Endothelial cell of umbilical vein (primary cell): ENCODE data around the gene ZFYVE9. TPM values are rescaled to one million over a fixed set of nuclear protein-coding genes. Genes with fewer than 3 reads are reported as not detected.

Experiments used
- BruUV-seq: library from RNA; stranded (reverse); fragments of 400-500 nt; replicated peaks from 2 replicates; lab custom pipeline; 2021; lab: Mats Ljungman, UMichigan
- CTCF ChIA-PET: fragments of 300-600, 350-600 bp; sonication (Branson Sonifier 250); formaldehyde crosslinking; loops from one replicate; lab custom pipeline; 2021; ENCODE audit warnings: antibody characterized with exemption, inconsistent platforms; lab: Charles Lee
- POLR2A ChIA-PET: fragments of 300-600, 350-600 bp; sonication (Branson Sonifier 250); formaldehyde crosslinking; loops from one replicate; lab custom pipeline; 2021; ENCODE audit warnings: antibody characterized with exemption, inconsistent platforms; lab: Charles Lee
- DNase-seq: peaks from one replicate; pipeline ENCODE4 v3.0.0-alpha.2; 2011; ENCODE audit warnings: low read depth, low spot score
- FAIRE-seq: peaks from 2 replicates; lab custom pipeline; 2011; peaks lifted over from hg19 to GRCh38; lab: Jason Lieb, UNC
- H2AFZ ChIP-seq: 2 replicates; pipeline ENCODE4 v1.6.0; 2012; ENCODE audit warnings: low read depth, low read length, control low read depth, inconsistent platforms
- H3K27ac ChIP-seq: 2 replicates; pipeline ENCODE4 v1.5.1; 2011; ENCODE audit warnings: low read depth, mild to moderate bottlenecking, control low read depth, low read length, moderate library complexity; ENCODE audit not compliant: insufficient read depth
- H3K27me3 ChIP-seq, 2 experiments: 2 replicates each; pipeline versions ENCODE4 v1.6.0 to v1.6.1; 2011; ENCODE audit warnings: low read length in 2 of 2, mixed read lengths in 1 of 2; ENCODE audit not compliant: control insufficient read depth in 2 of 2, insufficient read depth in 2 of 2
- H3K36me3 ChIP-seq, 2 experiments: 2 replicates in 1 of 2; 3 replicates in 1 of 2; pipeline ENCODE4 v1.5.1; 2011; ENCODE audit warnings: low read length in 2 of 2, mild to moderate bottlenecking in 1 of 2, moderate library complexity in 1 of 2; ENCODE audit not compliant: control insufficient read depth in 2 of 2, insufficient read depth in 2 of 2; ENCODE audit errors: extremely low read depth in 1 of 2
- H3K4me1 ChIP-seq: 3 replicates; pipeline ENCODE4 v1.5.1; 2011; ENCODE audit warnings: mild to moderate bottlenecking, low read length; ENCODE audit not compliant: control insufficient read depth, insufficient read depth; ENCODE audit errors: extremely low read depth
- H3K4me2 ChIP-seq: 2 replicates; pipeline ENCODE4 v1.6.1; 2011; ENCODE audit warnings: low read length, control low read depth, mixed read lengths; ENCODE audit not compliant: insufficient read depth
- H3K4me3 ChIP-seq, 3 experiments: fragments of 200-600 bp in 1 of 3; sonication (generic), shearing (Covaris generic) in 1 of 3; replicated peaks in 1 of 3; 2 replicates each; pipeline ENCODE4 v1.5.1; 2011 to 2016; ENCODE audit warnings: control low read depth in 3 of 3, low read length in 3 of 3, mild to moderate bottlenecking in 2 of 3, inconsistent platforms in 1 of 3, low read depth in 1 of 3, moderate library complexity in 1 of 3; ENCODE audit not compliant: insufficient read depth in 1 of 3
- H3K79me2 ChIP-seq: 2 replicates; pipeline ENCODE4 v1.6.0; 2012; ENCODE audit warnings: low read length, inconsistent platforms; ENCODE audit not compliant: control insufficient read depth, insufficient read depth
- H3K9ac ChIP-seq: replicated peaks from 2 replicates; pipeline ENCODE3; 2011; ENCODE audit warnings: low read length, control low read depth; ENCODE audit not compliant: insufficient read depth; ENCODE audit errors: extremely low read depth
- H3K9me1 ChIP-seq: replicated peaks from 3 replicates; pipeline ENCODE4 v1.6.0; 2011; ENCODE audit warnings: mild to moderate bottlenecking, low read length; ENCODE audit not compliant: control insufficient read depth, insufficient read depth; ENCODE audit errors: extremely low read depth
- H3K9me3 ChIP-seq: replicated peaks from 2 replicates; pipeline ENCODE4 v1.5.1; 2012; ENCODE audit warnings: low read length, inconsistent platforms; ENCODE audit not compliant: control insufficient read depth, insufficient read depth
- H4K20me1 ChIP-seq: replicated peaks from 2 replicates; pipeline ENCODE3; 2011; ENCODE audit warnings: mild to moderate bottlenecking, low read length; ENCODE audit not compliant: control insufficient read depth, insufficient read depth; ENCODE audit errors: extremely low read depth
- CTCF ChIP-seq, 2 donors: IDR thresholded peaks; 1 replicate in 1 of 2; 2 replicates in 1 of 2; pipeline ENCODE4 v1.5.1; 2011; ENCODE audit warnings: low read length in 2 of 2, mild to moderate bottlenecking in 2 of 2, moderate library complexity in 2 of 2, control low read depth in 1 of 2, inconsistent platforms in 1 of 2, low read depth in 1 of 2; ENCODE audit not compliant: insufficient read depth in 1 of 2; ENCODE audit errors: extremely low read depth in 1 of 2
- EZH2 ChIP-seq: IDR thresholded peaks from 2 replicates; pipeline ENCODE4 v1.6.1; 2012; ENCODE audit warnings: borderline replicate concordance, low read depth, mild to moderate bottlenecking, moderate library complexity, low read length, inconsistent platforms; ENCODE audit not compliant: severe bottlenecking
- FOS ChIP-seq: IDR thresholded peaks from 2 replicates; pipeline ENCODE4 v1.6.1; 2011; ENCODE audit warnings: mild to moderate bottlenecking, low read length, moderate library complexity, borderline replicate concordance; ENCODE audit not compliant: insufficient read depth
- GATA2 ChIP-seq: IDR thresholded peaks from 2 replicates; pipeline ENCODE4 v1.7.0; 2011; ENCODE audit warnings: low read depth, mild to moderate bottlenecking, moderate library complexity, mixed read lengths, low read length; ENCODE audit not compliant: insufficient read length, insufficient read depth
- JUN ChIP-seq: IDR thresholded peaks from 2 replicates; pipeline ENCODE4 v1.6.1; 2011; ENCODE audit warnings: borderline replicate concordance, low read depth; ENCODE audit not compliant: insufficient read length, insufficient read depth
- MAX ChIP-seq: IDR thresholded peaks from 2 replicates; pipeline ENCODE4 v1.6.1; 2011; ENCODE audit not compliant: insufficient read depth, insufficient read length
- MYC ChIP-seq: IDR thresholded peaks from one replicate; pipeline ENCODE4 v1.6.1; 2011; ENCODE audit warnings: mild to moderate bottlenecking, low read depth, low read length
- POLR2A ChIP-seq: IDR thresholded peaks from 2 replicates; pipeline ENCODE4 v1.6.1; 2012; ENCODE audit warnings: low read depth, mild to moderate bottlenecking, control low read depth, low read length
- POLR2AphosphoS5 ChIP-seq: IDR thresholded peaks from 2 replicates; pipeline ENCODE4 v1.6.1; 2012; ENCODE audit warnings: low read depth, mild to moderate bottlenecking, control low read depth, low read length, moderate library complexity; ENCODE audit not compliant: insufficient read depth
- dilution Hi-C: fragments of 300-500 bp; cut with MboI; formaldehyde crosslinking; loops from one replicate; pipeline ENCODE4 v1.15.0; 2019; ENCODE audit warnings: low sequenced_read_pairs; ENCODE audit not compliant: extremely low pct_ligation_motif_present
- intact Hi-C: fragments of 100-400 bp; cut with micrococcal nuclease; formaldehyde crosslinking; loops from one replicate; pipeline ENCODE4 v1.10.0; 2022
- polyA plus RNA-seq, 4 experiments: library from polyadenylated mRNA; depleted of rRNA in 3 of 4; stranded (reverse) in 3 of 4; unstranded in 1 of 4; fragments of >200 nt; gene quantifications; 2 replicates each; pipeline versions ENCODE4 v1.2.1 to v1.2.3, GENCODE V29; 2011 to 2012; ENCODE audit warnings: missing spikeins in 1 of 4
- total RNA-seq: library from RNA; stranded (reverse); gene quantifications from 2 replicates; pipeline ENCODE4 v1.2.3, GENCODE V29; 2021

ZFYVE9 gene
- total and polyA plus RNA-seq, 2 donors (not counting 3 experiments of a cell fraction or from before 2014, with no cell fraction given): 4.1 to 16.8 TPM

GRCh38 chr1:52393174-52393573, 251.3 kb downstream of the ZFYVE9 start:
- H3K79me2 ChIP-seq: no peaks in the 10 kb centered on the region
- no peaks in the 10 kb centered on the region for H4K20me1 ChIP-seq
- no peaks in the 10 kb centered on the region for H3K9me3 ChIP-seq
- ChIA-PET CTCF (interaction anchor here (1.9 kb wide), 1 partner anchor 293 kb away, joined by 4 read pairs; no protein-coding TSS in a partner anchor), POLR2A (no interaction called here)
- peaks cover 0 to 4% of the 10 kb centered on the region in 2 experiments for H3K36me3 ChIP-seq
- no peaks in the 10 kb centered on the region for H3K4me1 ChIP-seq
- H3K9me1 ChIP-seq: no peaks in the 10 kb centered on the region
- dilution Hi-C loops (no loop called here), intact Hi-C loops (no loop called here)
- H3K9ac ChIP-seq: no peak overlapping the region
- BruUV-seq: no TSS peak
- H3K27ac ChIP-seq: no peak overlapping the region
- TF ChIP-seq CTCF (IDR thresholded peaks at IDR 0.05; ENCODE audit: extremely low read depth in 1 of 2, insufficient read depth in 1 of 2, low read depth in 1 of 2, low read length in 2 of 2) (no peak), EZH2 (no peak), FOS (no peak), GATA2 (no peak), JUN (no peak), MAX (no peak), POLR2AphosphoS5 (no peak), MYC (no peak), POLR2A (no peak)
- DNase-seq (no peak), FAIRE-seq (no peak)
- no peak overlapping the region for H3K4me2 ChIP-seq
- H3K4me3 ChIP-seq: no peak overlapping the region
- H3K27me3 ChIP-seq: no peaks in the 10 kb centered on the region
- no peak overlapping the region for H2AFZ ChIP-seq

Other genes starting within 250 kb of the ZFYVE9 start
- 10.4 and 11.9 TPM in 2 replicates for gene RAB3B, start 151.4 kb upstream of the ZFYVE9 start, total RNA-seq
- gene RAB3B, start 151.4 kb upstream of the ZFYVE9 start, polyA plus RNA-seq: 3.7 and 4.1 TPM in 2 replicates
- gene KTI12, start 108.3 kb upstream of the ZFYVE9 start, total RNA-seq: 9.2 and 10.0 TPM in 2 replicates
- gene KTI12, start 108.3 kb upstream of the ZFYVE9 start, polyA plus RNA-seq: 12.7 TPM in 2 replicates
- 55.1 and 57.4 TPM in 2 replicates for gene TXNDC12, start 86.9 kb upstream of the ZFYVE9 start, total RNA-seq
- 23.3 and 33.7 TPM in 2 replicates for gene TXNDC12, start 86.9 kb upstream of the ZFYVE9 start, polyA plus RNA-seq
- 43.2 and 45.6 TPM in 2 replicates for gene BTF3L4, start 85.8 kb upstream of the ZFYVE9 start, total RNA-seq
- gene BTF3L4, start 85.8 kb upstream of the ZFYVE9 start, polyA plus RNA-seq: 20.1 and 25.1 TPM in 2 replicates
- gene CC2D1B, start 224.1 kb downstream of the ZFYVE9 start, total RNA-seq: 32.6 and 39.9 TPM in 2 replicates
- gene CC2D1B, start 224.1 kb downstream of the ZFYVE9 start, polyA plus RNA-seq: 15.8 and 16.9 TPM in 2 replicates